Measurements from ENCODE around the gene ADCYAP1R1.
"Not testable (repeated sequence)": the region's sequence is repeated elsewhere in the genome, so short reads cannot be mapped to it uniquely, and the experiment has no call there.

The ADCYAP1R1 gene

DNA sequence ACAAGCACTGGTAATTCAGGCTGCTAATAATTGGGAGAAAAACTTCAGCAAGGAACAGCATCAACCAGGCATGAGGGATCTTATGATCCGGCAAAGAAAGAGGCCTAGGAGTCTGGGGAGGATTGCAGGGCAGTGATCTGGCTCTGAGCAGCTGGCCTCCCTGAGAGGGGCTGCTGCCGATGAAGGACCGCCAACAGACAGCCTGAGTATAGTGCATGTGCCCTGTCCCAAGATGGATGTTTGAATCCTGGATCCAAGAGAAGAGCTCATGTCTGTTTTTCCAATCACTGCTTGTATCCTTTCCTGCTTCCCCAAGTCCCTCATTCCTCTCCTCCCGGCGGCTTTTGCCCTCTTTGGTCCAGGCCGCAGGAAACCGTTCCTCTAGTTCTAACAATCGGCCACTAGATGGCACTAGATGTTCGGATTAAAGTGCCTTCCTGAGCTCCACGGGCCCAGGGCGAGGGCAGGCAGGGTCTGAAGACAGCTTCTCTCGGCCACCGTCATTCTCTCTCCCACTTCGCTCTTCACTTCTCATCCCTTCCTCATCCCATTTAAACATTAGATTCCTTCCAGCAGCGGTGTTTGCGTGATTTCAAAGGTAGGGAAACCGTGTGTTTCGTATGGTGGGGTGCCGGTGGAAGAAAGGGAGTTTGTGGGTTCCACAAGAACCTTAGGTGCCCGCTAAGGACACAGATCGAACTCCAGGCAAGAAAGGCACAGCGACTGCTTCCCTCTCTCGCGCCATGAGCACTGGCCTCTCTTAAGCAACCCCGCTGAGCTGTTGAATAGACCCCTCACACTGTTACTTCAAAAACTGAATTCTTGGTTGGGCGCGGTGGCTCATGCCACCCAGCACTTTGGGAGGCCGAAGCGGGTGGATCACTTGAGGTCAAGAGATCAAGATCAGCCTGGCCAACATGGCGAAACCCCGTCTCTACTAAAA lies 82.4 kb downstream of the ADCYAP1R1 start:
- peak; percentile 52 for DNase-seq (ENCODE audit: low spot score)

DNA sequence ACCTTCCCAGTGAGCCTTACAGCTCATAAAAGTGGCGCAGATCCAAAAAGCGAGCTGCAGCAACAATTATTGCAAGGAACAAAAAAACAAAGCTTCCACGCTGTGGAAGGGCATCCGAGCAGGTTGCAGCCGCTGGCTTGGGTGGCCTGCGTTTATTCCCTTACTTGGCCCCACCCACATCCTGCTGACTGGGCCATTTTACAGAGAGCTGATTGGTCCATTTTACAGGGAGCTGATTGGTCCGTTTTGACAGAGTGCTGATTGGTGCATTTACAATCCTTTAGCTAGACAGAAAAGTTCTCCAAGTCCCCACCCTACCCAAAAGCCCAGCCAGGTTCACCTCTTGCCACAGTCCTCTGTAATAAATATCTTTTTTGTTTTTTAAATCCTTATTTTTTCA lies 85.1 kb downstream of the ADCYAP1R1 start:
- no peak for DNase-seq (ENCODE audit: low spot score)

DNA sequence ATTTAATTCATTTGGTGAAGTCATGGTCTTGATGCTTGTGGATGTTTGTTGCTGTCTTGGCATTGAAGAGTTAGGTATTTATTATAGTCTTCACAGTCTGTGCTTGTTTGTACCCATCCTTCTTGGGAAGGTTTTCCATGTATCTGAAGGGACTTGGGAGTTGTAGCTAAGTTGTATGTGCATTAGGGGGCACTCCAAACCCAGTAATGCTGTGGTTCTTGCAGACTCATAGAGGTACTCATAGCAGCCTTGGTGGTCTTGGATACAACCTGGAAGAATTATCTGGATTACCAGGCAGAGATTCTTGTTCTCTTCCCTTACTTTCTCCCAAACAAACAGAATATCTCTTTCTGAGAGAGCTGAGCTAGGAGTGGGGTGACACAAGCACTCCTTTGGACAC lies 93.2 kb downstream of the ADCYAP1R1 start:
- no peak for DNase-seq (ENCODE audit: low spot score)

DNA sequence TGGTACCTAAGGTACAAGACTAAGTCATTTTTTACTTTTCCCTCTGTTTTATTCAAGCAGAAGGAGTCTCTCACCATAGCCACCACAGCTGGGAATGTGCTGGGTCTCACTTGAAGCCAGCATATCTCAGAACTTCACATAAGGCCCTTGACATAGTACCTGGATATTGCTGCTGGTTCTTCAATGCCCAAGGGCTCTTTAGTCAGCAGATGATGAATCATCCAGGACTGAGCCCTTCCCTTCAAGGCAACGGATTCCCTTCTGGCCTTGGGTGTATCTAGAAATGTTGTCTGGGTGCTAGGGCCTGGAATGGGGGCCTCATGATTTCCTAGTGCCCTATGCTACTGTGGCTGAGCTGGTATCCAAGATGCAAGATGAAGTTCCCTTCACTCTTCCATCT lies 93.9 kb downstream of the ADCYAP1R1 start:
- DNase-seq (ENCODE audit: low spot score), result no peak

DNA sequence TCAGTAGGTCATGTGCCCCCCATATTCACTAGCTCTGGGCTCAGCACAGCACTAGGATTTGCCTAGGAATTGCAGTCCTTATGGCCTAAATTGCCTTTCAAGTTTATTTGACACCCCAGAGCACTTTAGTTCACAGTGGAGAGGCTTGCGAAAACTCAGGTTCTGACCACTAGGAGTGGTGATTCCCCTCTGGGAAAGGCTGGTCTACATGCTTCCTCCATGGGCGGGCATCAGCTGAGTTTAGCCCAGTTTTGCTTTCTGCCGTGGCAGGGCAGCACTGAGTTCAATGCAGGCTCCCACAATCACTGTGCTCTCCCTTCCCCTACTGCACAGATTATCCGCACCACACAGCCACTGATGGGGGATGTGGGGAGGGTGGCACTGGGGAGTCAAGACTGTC lies 94.4 kb downstream of the ADCYAP1R1 start:
- DNase-seq (ENCODE audit: low spot score), result no peak

DNA sequence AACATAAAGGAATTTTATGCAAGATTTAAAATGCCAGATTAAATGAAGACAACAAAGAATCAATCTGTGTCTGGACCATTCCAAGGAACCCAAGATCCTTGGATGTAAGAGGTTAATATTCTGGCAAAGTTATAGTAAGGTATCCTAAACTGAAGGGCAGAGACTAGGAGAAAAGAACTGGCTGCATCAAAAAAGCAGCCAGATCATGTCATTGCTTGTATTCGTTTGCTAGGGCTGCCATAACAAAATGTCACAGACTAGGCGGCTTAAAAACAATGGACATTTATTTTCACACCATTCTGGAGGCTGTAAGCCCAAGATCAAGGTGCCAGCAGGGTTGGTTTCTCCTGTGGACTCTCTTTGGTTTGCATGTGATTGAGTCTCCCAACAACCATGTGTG lies 99.7 kb downstream of the ADCYAP1R1 start:
- DNase-seq (ENCODE audit: low spot score), result no peak

DNA sequence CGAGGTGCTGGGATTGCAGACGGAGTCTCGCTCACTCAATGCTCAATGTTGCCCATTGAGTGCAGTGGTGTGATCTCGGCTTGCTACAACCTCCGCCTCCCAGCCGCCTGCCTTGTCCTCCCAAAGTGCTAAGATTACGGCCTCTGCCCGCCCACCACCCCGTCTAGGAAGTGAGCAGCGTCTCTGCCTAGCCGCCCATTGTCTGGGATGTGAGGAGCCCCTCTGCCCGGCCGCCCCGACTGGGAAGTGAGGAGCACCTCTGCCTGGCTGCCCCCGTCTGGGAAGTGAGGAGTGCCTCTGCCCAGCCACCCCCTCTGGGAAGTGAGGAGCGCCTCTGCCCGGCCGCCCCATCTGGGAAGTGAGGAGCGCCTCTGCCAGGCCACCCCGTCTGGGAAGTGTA lies 101.2 kb downstream of the ADCYAP1R1 start:
- DNase-seq (ENCODE audit: low spot score), result not testable (repeated sequence)

DNA sequence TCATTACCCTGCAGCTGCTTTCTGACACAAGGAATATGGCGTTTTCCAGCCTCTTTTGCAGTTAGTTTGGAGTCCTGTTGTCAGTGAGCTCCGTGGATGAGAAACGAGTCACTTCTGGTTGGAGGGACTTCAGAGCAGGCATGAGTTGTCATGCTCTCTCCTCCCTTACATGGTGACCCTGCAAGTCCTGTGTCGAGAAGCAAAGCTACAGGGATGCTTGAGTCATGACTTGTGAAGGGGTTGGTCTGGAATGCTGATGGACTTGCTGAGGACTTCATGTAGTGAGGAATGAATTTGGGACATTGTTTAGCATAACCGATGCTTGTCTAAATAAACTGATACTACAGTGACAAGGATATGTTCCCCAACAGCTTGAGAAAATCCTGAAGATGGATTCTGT lies 108.8 kb downstream of the ADCYAP1R1 start:
- DNase-seq (ENCODE audit: low spot score), result no peak

Measured in putamen (tissue), 1 donor.